ENCODE measurements around the gene CDK9. TPM values are rescaled to one million over a fixed set of nuclear protein-coding genes. Genes with fewer than 3 reads are reported as not detected.

Gene CDK9
- total RNA-seq, 1 experiment from 2014 or later: 48.7 TPM

DNA sequence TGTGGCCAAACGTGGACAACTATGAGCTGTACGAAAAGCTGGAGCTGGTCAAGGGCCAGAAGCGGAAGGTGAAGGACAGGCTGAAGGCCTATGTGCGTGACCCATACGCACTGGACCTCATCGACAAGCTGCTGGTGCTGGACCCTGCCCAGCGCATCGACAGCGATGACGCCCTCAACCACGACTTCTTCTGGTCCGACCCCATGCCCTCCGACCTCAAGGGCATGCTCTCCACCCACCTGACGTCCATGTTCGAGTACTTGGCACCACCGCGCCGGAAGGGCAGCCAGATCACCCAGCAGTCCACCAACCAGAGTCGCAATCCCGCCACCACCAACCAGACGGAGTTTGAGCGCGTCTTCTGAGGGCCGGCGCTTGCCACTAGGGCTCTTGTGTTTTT is 3.3 kb downstream of the CDK9 start:
- Histone ChIP-seq H3K4me3 (ENCODE audit: low read depth in 2 of 2, low read length in 2 of 2) (no peak overlapping the region), H3K36me3 (ENCODE audit: control insufficient read depth, insufficient read depth, low read length) (peaks cover 21% of the 10 kb centered on the region), H3K4me1 (ENCODE audit: control insufficient read depth, insufficient read depth, low read length) (peaks cover 8% of the 10 kb centered on the region), H3K27me3 (ENCODE audit: control insufficient read depth, insufficient read depth, low read length) (no peaks in the 10 kb centered on the region), H3K27ac (ENCODE audit: low read length) (no peak overlapping the region), H3K9me3 (ENCODE audit: control insufficient read depth, insufficient read depth, low read depth, low read length) (no peaks in the 10 kb centered on the region)
- intact Hi-C loops (cut with micrococcal nuclease; ENCODE audit: unreplicated experiment) (no loop called here), in situ Hi-C loops (cut with HindIII; ENCODE audit: low pct_unique_long_range_greater_than_20kb, low sequenced_read_pairs) (no loop called here)
- ChIA-PET CTCF (no interaction called here), POLR2A (no interaction called here)
- ATAC-seq (no peak), DNase-seq (ENCODE audit: low read depth, low spot score) (no peak)
- no TSS peak for BruUV-seq (replicated peaks)
- TF ChIP-seq SIN3A (IDR thresholded peaks at IDR 0.05; ENCODE audit: borderline replicate concordance, insufficient read depth, low read depth, low read length) (no peak), POLR2AphosphoS5 (IDR thresholded peaks at IDR 0.05; ENCODE audit: low read depth, low read length) (no peak)
- TF ChIP-seq, protein P1, sequence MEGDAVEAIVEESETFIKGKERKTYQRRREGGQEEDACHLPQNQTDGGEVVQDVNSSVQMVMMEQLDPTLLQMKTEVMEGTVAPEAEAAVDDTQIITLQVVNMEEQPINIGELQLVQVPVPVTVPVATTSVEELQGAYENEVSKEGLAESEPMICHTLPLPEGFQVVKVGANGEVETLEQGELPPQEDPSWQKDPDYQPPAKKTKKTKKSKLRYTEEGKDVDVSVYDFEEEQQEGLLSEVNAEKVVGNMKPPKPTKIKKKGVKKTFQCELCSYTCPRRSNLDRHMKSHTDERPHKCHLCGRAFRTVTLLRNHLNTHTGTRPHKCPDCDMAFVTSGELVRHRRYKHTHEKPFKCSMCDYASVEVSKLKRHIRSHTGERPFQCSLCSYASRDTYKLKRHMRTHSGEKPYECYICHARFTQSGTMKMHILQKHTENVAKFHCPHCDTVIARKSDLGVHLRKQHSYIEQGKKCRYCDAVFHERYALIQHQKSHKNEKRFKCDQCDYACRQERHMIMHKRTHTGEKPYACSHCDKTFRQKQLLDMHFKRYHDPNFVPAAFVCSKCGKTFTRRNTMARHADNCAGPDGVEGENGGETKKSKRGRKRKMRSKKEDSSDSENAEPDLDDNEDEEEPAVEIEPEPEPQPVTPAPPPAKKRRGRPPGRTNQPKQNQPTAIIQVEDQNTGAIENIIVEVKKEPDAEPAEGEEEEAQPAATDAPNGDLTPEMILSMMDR (IDR thresholded peaks at IDR 0.05): no peak
- TF ChIP-seq, protein P2, sequence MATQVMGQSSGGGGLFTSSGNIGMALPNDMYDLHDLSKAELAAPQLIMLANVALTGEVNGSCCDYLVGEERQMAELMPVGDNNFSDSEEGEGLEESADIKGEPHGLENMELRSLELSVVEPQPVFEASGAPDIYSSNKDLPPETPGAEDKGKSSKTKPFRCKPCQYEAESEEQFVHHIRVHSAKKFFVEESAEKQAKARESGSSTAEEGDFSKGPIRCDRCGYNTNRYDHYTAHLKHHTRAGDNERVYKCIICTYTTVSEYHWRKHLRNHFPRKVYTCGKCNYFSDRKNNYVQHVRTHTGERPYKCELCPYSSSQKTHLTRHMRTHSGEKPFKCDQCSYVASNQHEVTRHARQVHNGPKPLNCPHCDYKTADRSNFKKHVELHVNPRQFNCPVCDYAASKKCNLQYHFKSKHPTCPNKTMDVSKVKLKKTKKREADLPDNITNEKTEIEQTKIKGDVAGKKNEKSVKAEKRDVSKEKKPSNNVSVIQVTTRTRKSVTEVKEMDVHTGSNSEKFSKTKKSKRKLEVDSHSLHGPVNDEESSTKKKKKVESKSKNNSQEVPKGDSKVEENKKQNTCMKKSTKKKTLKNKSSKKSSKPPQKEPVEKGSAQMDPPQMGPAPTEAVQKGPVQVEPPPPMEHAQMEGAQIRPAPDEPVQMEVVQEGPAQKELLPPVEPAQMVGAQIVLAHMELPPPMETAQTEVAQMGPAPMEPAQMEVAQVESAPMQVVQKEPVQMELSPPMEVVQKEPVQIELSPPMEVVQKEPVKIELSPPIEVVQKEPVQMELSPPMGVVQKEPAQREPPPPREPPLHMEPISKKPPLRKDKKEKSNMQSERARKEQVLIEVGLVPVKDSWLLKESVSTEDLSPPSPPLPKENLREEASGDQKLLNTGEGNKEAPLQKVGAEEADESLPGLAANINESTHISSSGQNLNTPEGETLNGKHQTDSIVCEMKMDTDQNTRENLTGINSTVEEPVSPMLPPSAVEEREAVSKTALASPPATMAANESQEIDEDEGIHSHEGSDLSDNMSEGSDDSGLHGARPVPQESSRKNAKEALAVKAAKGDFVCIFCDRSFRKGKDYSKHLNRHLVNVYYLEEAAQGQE (IDR thresholded peaks at IDR 0.05; ENCODE audit: insufficient read depth in 1 of 2, low read depth in 2 of 2, low read length in 1 of 2): no peak

DNA sequence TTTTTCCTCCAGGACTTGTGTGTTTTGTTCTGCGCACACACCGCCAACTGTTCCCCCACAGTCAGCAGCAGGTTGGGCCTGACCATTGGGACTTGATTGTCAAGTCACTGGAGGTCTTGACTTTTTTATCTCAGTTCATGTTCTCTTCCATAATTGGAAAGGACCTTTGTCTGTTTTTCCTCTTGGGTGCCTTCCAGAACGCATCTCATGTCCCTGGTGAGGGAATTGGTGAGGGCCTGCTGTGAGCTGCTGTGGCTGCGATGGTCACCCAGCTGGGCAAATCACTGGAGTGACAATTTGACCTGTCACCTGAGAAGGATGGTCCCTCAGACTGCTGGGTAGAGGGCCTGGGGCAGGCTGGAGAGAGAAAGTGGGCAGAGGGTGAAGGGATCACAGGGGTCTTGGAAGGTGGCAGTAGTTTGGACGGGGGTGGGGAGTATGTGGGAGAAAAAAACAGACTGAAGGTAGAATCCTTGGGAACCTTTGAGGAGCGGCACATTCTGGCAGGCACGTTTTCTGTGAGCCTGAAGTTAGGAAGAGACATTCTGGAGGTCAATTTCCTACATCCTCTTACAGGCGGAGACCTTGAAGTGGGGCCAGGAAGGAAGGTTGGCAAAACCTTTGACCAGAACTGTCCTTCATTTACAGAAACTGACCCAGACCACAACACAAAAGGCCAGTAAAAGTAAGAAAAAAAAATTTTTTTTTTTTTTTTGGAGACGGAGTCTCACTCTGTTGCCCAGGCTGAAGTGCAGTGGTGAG is 4.4 kb downstream of the CDK9 start:
- no peaks in the 10 kb centered on the region for H3K9me3 ChIP-seq (ENCODE audit: control insufficient read depth, insufficient read depth, low read depth, low read length)
- ChIA-PET POLR2A (interaction anchor here (0.7 kb wide), 1 partner anchor 19 kb away, joined by 5 read pairs; no protein-coding TSS in a partner anchor), CTCF (no interaction called here)
- H3K4me3 ChIP-seq (ENCODE audit: low read depth in 2 of 2, low read length in 2 of 2): no peak overlapping the region
- TF ChIP-seq, protein P1 (IDR thresholded peaks at IDR 0.05): no peak
- TF ChIP-seq, protein P2 (IDR thresholded peaks at IDR 0.05; ENCODE audit: insufficient read depth in 1 of 2, low read depth in 2 of 2, low read length in 1 of 2): no peak
- TF ChIP-seq TCF7L2 (IDR thresholded peaks at IDR 0.05; ENCODE audit: low read depth, low read length): no peak
- TF ChIP-seq POLR2AphosphoS5 (IDR thresholded peaks at IDR 0.05; ENCODE audit: low read depth, low read length): no peak
- no peak for TF ChIP-seq SIN3A (IDR thresholded peaks at IDR 0.05; ENCODE audit: borderline replicate concordance, insufficient read depth, low read depth, low read length)
- no TSS peak for BruUV-seq (replicated peaks)
- no peak overlapping the region for H3K27ac ChIP-seq (ENCODE audit: low read length)
- in situ Hi-C loops (cut with HindIII; ENCODE audit: low pct_unique_long_range_greater_than_20kb, low sequenced_read_pairs) (no loop called here), intact Hi-C loops (cut with micrococcal nuclease; ENCODE audit: unreplicated experiment) (no loop called here)
- peaks cover 21% of the 10 kb centered on the region for H3K36me3 ChIP-seq (ENCODE audit: control insufficient read depth, insufficient read depth, low read length)
- ATAC-seq (no peak), DNase-seq (ENCODE audit: low read depth, low spot score) (no peak)
- no peaks in the 10 kb centered on the region for H3K27me3 ChIP-seq (ENCODE audit: control insufficient read depth, insufficient read depth, low read length)
- peaks cover 8% of the 10 kb centered on the region for H3K4me1 ChIP-seq (ENCODE audit: control insufficient read depth, insufficient read depth, low read length)
